Measurements from ENCODE around the gene PLXNC1. TPM values are rescaled to one million over a fixed set of nuclear protein-coding genes. Genes with fewer than 3 reads are reported as not detected.

Gene PLXNC1
- total RNA-seq, 2 donors from 2014 or later, result 8.5 to 9.2 TPM

DNA sequence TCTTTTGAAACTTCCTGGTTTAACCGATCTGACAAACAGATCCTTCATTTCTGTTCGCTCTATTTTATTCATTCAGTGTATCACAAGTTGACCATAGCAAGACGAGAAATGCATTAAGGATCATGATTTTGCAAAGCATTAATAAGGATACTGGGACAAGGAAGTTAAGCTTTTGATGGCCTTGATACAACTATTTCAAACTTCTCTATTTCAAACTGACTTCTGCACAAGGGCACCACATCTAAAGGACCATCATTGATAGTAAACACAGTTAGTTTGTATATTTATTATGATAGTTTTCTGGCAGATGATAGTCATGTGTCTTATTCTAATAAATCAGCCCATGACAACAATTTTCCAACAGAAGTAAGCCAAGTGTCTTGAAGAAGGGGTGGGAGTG, 25.8 kb upstream of the PLXNC1 start:
- DNase-seq (ENCODE audit: low spot score) (no peak), ATAC-seq (ENCODE audit: insufficient number of reproducible peaks, low FRiP score, low read depth) (no peak)
- Histone ChIP-seq H3K4me3 (no peak overlapping the region), H3K9me3 (no peaks in the 10 kb centered on the region), H3K27ac (no peak overlapping the region), H3K27me3 (replicated peaks; ENCODE audit: insufficient read depth) (no peaks in the 10 kb centered on the region), H3K4me1 (ENCODE audit: control insufficient read depth in 1 of 2, low read depth in 2 of 2) (no peaks in the 10 kb centered on the region), H3K36me3 (no peaks in the 10 kb centered on the region)
- TF ChIP-seq, protein P1, sequence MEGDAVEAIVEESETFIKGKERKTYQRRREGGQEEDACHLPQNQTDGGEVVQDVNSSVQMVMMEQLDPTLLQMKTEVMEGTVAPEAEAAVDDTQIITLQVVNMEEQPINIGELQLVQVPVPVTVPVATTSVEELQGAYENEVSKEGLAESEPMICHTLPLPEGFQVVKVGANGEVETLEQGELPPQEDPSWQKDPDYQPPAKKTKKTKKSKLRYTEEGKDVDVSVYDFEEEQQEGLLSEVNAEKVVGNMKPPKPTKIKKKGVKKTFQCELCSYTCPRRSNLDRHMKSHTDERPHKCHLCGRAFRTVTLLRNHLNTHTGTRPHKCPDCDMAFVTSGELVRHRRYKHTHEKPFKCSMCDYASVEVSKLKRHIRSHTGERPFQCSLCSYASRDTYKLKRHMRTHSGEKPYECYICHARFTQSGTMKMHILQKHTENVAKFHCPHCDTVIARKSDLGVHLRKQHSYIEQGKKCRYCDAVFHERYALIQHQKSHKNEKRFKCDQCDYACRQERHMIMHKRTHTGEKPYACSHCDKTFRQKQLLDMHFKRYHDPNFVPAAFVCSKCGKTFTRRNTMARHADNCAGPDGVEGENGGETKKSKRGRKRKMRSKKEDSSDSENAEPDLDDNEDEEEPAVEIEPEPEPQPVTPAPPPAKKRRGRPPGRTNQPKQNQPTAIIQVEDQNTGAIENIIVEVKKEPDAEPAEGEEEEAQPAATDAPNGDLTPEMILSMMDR (IDR thresholded peaks at IDR 0.05), result no peak

DNA sequence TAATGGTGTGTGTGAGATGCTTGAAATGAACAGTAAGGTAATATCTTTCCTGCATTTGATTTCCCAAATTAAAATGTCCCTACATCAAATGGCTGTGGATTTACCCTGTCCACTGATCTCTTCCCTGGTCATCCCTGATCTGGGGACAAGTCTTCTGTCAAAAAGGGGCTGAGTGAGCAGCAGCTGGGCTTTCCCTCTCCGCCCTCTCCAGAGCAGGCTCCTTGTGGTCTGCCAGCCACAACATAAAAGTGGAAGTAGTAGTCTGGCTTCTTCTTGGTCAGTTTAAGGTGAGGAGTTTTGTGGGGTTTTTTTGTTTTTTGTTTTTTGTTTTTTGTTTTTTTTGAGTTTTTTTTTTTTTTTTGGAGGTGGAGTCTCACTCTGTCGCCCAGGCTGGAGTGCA, 25.2 kb upstream of the PLXNC1 start:
- Histone ChIP-seq H3K4me1 (ENCODE audit: control insufficient read depth in 1 of 2, low read depth in 2 of 2) (no peaks in the 10 kb centered on the region), H3K4me3 (no peak overlapping the region), H3K9me3 (no peaks in the 10 kb centered on the region), H3K36me3 (no peaks in the 10 kb centered on the region), H3K27ac (no peak overlapping the region), H3K27me3 (replicated peaks; ENCODE audit: insufficient read depth) (no peaks in the 10 kb centered on the region)
- no peak for DNase-seq (ENCODE audit: low spot score)
- TF ChIP-seq, protein P1 (IDR thresholded peaks at IDR 0.05), result no peak
- no peak for ATAC-seq (ENCODE audit: insufficient number of reproducible peaks, low FRiP score, low read depth)

DNA sequence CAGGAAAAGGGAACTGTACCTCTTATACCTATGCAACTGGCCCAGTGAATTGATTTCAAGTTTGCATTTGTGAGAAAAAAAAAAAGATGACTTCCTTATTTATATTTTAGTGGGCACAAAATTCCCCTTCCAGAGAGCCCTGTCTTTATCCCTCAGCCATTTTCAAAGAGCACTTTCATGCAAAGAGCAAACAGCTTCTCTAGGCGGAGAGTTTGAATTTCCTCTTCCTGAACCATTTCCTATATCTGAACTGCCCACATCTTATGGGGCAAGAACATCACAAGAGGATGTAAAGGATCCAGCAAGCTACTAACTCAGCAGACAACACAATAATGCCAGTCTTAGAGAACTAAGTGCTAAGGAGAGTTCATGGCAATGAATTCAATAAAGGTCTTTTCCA, 22.3 kb upstream of the PLXNC1 start:
- ATAC-seq (ENCODE audit: insufficient number of reproducible peaks, low FRiP score, low read depth), result no peak
- TF ChIP-seq, protein P1 (IDR thresholded peaks at IDR 0.05), result no peak

DNA sequence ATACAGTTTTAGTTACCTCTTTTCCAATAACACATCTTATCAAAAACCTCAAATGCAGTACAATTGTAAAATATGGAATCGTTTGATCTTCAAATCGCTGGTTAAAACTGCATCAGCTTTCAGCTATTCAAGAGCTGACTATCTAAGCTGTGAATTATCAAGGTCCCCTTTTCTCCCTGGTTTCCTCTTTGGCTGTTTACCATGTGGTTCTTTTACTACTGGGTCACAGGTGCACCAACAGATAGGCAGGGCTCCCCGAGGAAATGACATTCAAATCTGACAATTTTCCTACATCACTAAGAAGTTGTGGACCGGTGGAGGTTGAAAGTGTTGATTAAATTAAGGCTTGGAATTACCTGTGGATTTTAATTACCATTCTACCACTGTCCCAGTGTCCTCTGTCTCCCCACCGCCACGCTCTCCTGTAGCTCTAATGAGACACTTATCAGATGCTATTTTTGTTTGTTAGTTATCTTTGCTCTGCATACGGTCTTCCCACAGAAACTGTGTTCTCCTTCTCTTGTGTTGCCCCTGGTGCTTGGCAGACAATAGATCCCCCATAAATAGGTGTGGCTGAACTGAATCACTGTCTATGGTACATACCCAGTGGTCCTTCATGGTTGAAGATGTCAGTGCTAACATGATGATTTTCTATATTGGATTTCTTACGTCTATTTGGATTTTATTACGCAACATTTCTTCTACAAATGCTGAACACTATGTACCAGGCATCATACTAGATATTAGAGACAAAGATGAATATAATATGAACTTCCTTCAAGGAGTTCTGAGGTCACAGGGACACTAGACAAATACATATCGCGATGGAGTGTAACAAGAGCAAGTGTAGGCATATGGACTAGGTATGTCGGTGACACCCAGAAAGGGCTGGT, 20.9 kb upstream of the PLXNC1 start:
- TF ChIP-seq, protein P1 (IDR thresholded peaks at IDR 0.05), result no peak
- no peaks in the 10 kb centered on the region for H3K9me3 ChIP-seq
- no peak overlapping the region for H3K27ac ChIP-seq
- no peak overlapping the region for H3K4me3 ChIP-seq
- no peaks in the 10 kb centered on the region for H3K27me3 ChIP-seq (replicated peaks; ENCODE audit: insufficient read depth)
- no peaks in the 10 kb centered on the region for H3K36me3 ChIP-seq
- ATAC-seq (ENCODE audit: insufficient number of reproducible peaks, low FRiP score, low read depth), result no peak
- H3K4me1 ChIP-seq (ENCODE audit: control insufficient read depth in 1 of 2, low read depth in 2 of 2), result no peaks in the 10 kb centered on the region
- DNase-seq (ENCODE audit: low spot score), result no peak

More for the DNA sequence above, 22.3 kb upstream of the PLXNC1 start:
- no peak for DNase-seq (ENCODE audit: low spot score)
- H3K27me3 ChIP-seq (replicated peaks; ENCODE audit: insufficient read depth), result no peaks in the 10 kb centered on the region
- no peaks in the 10 kb centered on the region for H3K36me3 ChIP-seq
- H3K27ac ChIP-seq, result no peak overlapping the region
- H3K9me3 ChIP-seq, result no peaks in the 10 kb centered on the region
- H3K4me3 ChIP-seq, result no peak overlapping the region
- H3K4me1 ChIP-seq (ENCODE audit: control insufficient read depth in 1 of 2, low read depth in 2 of 2), result no peaks in the 10 kb centered on the region

DNA sequence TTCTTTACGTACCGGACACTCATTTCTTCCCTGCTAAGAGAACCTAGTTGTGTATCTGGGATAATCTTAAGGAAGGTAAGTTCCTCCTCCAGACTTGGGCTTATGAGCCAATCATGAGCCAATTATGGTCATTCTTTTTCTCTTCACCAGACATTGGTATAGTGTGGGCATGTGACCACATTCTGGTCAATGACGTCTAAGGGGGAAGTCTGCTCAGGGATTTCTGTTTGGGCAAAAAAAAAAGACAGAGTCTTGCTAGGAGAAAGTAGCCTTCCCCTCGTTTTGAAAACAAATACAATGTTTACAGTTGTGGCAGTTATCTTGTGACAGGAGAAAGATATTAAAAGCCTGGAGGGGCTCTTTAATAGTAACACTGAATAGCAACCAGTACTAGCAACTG, 20.1 kb upstream of the PLXNC1 start:
- Histone ChIP-seq H3K4me1 (ENCODE audit: control insufficient read depth in 1 of 2, low read depth in 2 of 2) (no peaks in the 10 kb centered on the region), H3K4me3 (no peak overlapping the region), H3K27ac (no peak overlapping the region), H3K36me3 (no peaks in the 10 kb centered on the region), H3K27me3 (replicated peaks; ENCODE audit: insufficient read depth) (no peaks in the 10 kb centered on the region), H3K9me3 (no peaks in the 10 kb centered on the region)
- no peak for ATAC-seq (ENCODE audit: insufficient number of reproducible peaks, low FRiP score, low read depth)
- TF ChIP-seq, protein P1 (IDR thresholded peaks at IDR 0.05), result no peak
- DNase-seq (ENCODE audit: low spot score), result no peak
